CD4-positive, alpha-beta T cell (primary cell): Measurements from ENCODE around the gene FAAH2. TPM values are rescaled to one million over a fixed set of nuclear protein-coding genes. Genes with fewer than 3 reads are reported as not detected.

ENCODE experiments used
- ATAC-seq: fragments of 200-7000 bp; cut with Tn5 transposase; one replicate; pipeline ENCODE4 v1.10.0; 2022; ENCODE audit warnings: mild to moderate bottlenecking; ENCODE audit not compliant: poor library complexity
- CTCF ChIA-PET: fragments of 350-600 bp; sonication (Branson Sonifier 250); formaldehyde crosslinking; loops from one replicate; lab custom pipeline; 2021; ENCODE audit warnings: antibody characterized with exemption, inconsistent platforms; lab: Charles Lee
- POLR2A ChIA-PET: fragments of 350-600 bp; sonication (Branson Sonifier 250); formaldehyde crosslinking; loops from one replicate; lab custom pipeline; 2021; ENCODE audit warnings: antibody characterized with exemption, inconsistent platforms; lab: Charles Lee
- DNase-seq, 14 experiments: peaks; one replicate each; pipeline ENCODE4 v3.0.0-alpha.2; 2013 to 2020; ENCODE audit warnings: mixed read lengths in 2 of 14
- H3K27ac ChIP-seq, 2 donors: one replicate each; pipeline versions ENCODE4 v1.5.1 to v1.7.0; 2013; ENCODE audit warnings: low read length in 2 of 2, low read depth in 1 of 2, mild to moderate bottlenecking in 1 of 2
- H3K27me3 ChIP-seq, 2 experiments: 1 replicate in 1 of 2; 2 replicates in 1 of 2; pipeline versions ENCODE4 v1.6.1 to v1.7.0; 2013; ENCODE audit warnings: low read length in 2 of 2, control low read depth in 1 of 2, mild to moderate bottlenecking in 1 of 2, moderate library complexity in 1 of 2; ENCODE audit not compliant: insufficient read depth in 2 of 2, control insufficient read depth in 1 of 2
- H3K36me3 ChIP-seq: one replicate; pipeline ENCODE4 v1.6.1; 2013; ENCODE audit warnings: low read length, control low read depth; ENCODE audit not compliant: insufficient read depth
- H3K4me1 ChIP-seq: one replicate; pipeline ENCODE4 v1.6.1; 2013; ENCODE audit warnings: low read length, control low read depth; ENCODE audit not compliant: insufficient read depth
- H3K4me3 ChIP-seq: one replicate; pipeline ENCODE4 v1.5.1; 2013; ENCODE audit warnings: mild to moderate bottlenecking, low read length, moderate library complexity
- H3K9me3 ChIP-seq, 2 experiments: 1 replicate in 1 of 2; 2 replicates in 1 of 2; pipeline versions ENCODE4 v1.6.1 to v1.7.0; 2013; ENCODE audit warnings: low read length in 2 of 2, mild to moderate bottlenecking in 2 of 2, control low read depth in 1 of 2, moderate library complexity in 1 of 2; ENCODE audit not compliant: control insufficient read depth in 1 of 2, insufficient read depth in 1 of 2
- H3K27ac Mint-ChIP-seq: one replicate; pipeline ENCODE4 v1.8.0; 2020; ENCODE audit warnings: mixed read lengths
- H3K27me3 Mint-ChIP-seq: one replicate; pipeline ENCODE4 v1.8.0; 2021; ENCODE audit warnings: mixed read lengths
- H3K36me3 Mint-ChIP-seq: one replicate; pipeline ENCODE4 v1.8.0; 2021; ENCODE audit warnings: low read depth, mixed read lengths
- H3K4me1 Mint-ChIP-seq: one replicate; pipeline ENCODE4 v1.8.0; 2021; ENCODE audit warnings: low read depth, mixed read lengths
- H3K4me3 Mint-ChIP-seq: one replicate; pipeline ENCODE4 v1.8.0; 2020; ENCODE audit warnings: mild to moderate bottlenecking, mixed read lengths
- H3K9me3 Mint-ChIP-seq: one replicate; pipeline ENCODE4 v1.8.0; 2020; ENCODE audit warnings: mixed read lengths
- intact Hi-C, 2 experiments: fragments of 100-400 bp; cut with DNase I in 1 of 2; cut with micrococcal nuclease in 1 of 2; formaldehyde crosslinking; loops; one replicate each; pipeline versions ENCODE4 v1.15.1 to v1.9.0; 2023 to 2025; cut with DNase I, micrococcal nuclease
- total RNA-seq, 174 experiments: library from RNA in 2 of 174; stranded (reverse) in 2 of 174; gene quantifications; one replicate each; pipeline ENCODE4 v1.2.3 and lab custom pipeline; 2021 to 2026
- TF ChIP-seq, protein P1 (sequence below): fragments of 200-600 bp; IDR thresholded peaks from one replicate; pipeline ENCODE4 v1.8.0; 2022; ENCODE audit warnings: antibody characterized with exemption, mild to moderate bottlenecking

The FAAH2 gene
- total RNA-seq, 2 experiments from 2014 or later = 5.1 to 7.4 TPM

DNA sequence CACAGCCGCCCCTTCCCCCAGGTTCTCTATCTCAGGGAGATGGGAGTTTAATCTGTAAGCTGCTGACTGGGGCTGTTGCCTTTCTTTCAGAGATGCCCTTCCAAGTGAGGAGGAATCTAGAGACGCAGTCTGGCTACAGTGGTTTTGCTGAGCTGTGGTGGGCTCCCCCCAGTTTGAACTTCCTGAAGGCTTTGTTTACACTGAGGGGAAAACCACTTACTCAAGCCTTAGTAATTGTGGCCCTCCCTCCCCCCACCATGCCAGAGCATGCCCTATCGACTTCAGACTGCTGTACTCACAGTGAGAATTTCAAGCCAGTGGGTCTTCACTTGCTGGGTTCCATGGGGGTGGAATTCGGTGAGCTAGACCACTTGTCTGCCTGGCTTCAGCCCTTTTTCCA, 131.3 kb downstream of the FAAH2 start:
- Mint-ChIP-seq H3K27ac (no peak overlapping the region), H3K9me3 (no peaks in the 10 kb centered on the region), H3K4me3 (no peak overlapping the region), H3K4me1 (no peaks in the 10 kb centered on the region), H3K27me3 (no peaks in the 10 kb centered on the region), H3K36me3 (peaks cover 60% of the 10 kb centered on the region)
- intact Hi-C loops = no loop called here
- no peak for DNase-seq
- Histone ChIP-seq H3K27ac (no peak overlapping the region), H3K4me3 (no peak overlapping the region), H3K27me3 (no peaks in the 10 kb centered on the region), H3K9me3 (peaks cover 0 to 3% of the 10 kb centered on the region in 2 experiments), H3K4me1 (no peaks in the 10 kb centered on the region), H3K36me3 (peaks cover 3% of the 10 kb centered on the region)
- CTCF ChIA-PET = no interaction called here
- POLR2A ChIA-PET = no interaction called here
- no peak for ATAC-seq
- TF ChIP-seq, protein P1, sequence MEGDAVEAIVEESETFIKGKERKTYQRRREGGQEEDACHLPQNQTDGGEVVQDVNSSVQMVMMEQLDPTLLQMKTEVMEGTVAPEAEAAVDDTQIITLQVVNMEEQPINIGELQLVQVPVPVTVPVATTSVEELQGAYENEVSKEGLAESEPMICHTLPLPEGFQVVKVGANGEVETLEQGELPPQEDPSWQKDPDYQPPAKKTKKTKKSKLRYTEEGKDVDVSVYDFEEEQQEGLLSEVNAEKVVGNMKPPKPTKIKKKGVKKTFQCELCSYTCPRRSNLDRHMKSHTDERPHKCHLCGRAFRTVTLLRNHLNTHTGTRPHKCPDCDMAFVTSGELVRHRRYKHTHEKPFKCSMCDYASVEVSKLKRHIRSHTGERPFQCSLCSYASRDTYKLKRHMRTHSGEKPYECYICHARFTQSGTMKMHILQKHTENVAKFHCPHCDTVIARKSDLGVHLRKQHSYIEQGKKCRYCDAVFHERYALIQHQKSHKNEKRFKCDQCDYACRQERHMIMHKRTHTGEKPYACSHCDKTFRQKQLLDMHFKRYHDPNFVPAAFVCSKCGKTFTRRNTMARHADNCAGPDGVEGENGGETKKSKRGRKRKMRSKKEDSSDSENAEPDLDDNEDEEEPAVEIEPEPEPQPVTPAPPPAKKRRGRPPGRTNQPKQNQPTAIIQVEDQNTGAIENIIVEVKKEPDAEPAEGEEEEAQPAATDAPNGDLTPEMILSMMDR = no peak

DNA sequence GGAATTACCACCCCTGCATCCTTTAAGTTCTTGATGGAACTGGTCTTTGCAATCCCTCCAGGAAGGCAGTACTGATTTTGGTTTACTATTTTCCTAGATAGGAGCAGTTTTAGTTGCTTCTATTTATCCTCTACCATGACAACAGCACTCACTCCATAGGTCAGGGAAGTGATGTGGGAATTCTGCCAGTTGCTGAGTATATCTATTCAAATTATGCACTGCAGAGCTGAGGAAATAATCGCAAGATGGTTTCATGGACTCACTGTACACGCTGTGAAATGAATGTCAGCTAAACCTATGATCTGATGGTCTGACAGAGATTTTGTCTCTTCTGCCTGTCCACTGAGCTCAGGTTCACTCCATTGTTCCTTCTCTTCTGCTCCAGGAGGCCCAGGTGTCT, 135.8 kb downstream of the FAAH2 start:
- H3K36me3 Mint-ChIP-seq = peaks cover 27% of the 10 kb centered on the region
- no peaks in the 10 kb centered on the region for H3K9me3 Mint-ChIP-seq
- Histone ChIP-seq H3K9me3 (peaks cover 0 to 3% of the 10 kb centered on the region in 2 experiments), H3K27ac (no peak overlapping the region), H3K4me1 (no peaks in the 10 kb centered on the region), H3K36me3 (peaks cover 3% of the 10 kb centered on the region), H3K4me3 (no peak overlapping the region), H3K27me3 (no peaks in the 10 kb centered on the region)
- ATAC-seq (no peak), DNase-seq (no peak)
- no peaks in the 10 kb centered on the region for H3K4me1 Mint-ChIP-seq
- CTCF ChIA-PET = no interaction called here
- POLR2A ChIA-PET = no interaction called here
- intact Hi-C loops = no loop called here
- no peak overlapping the region for H3K27ac Mint-ChIP-seq
- no peaks in the 10 kb centered on the region for H3K27me3 Mint-ChIP-seq
- TF ChIP-seq, protein P1 = no peak
- H3K4me3 Mint-ChIP-seq = no peak overlapping the region

DNA sequence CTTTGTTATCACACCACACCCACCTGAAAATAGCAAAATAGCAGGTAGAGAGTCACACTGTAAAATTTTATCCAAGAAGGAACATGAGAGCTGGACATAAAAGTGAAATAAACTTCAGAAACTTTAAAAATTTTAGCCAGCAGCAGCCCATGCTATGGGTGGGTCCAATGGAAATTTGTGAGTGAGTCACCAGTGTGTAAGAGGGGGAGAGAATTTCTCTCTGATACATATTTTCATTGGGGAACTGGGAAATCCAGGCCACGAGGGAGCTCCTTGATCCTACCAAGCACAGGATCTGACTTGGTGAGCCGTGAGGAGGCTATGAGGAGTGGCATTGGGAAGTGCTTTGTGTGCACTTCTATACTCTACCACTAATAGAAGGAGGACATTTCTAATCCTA, 136.3 kb downstream of the FAAH2 start:
- Histone ChIP-seq H3K27ac (no peak overlapping the region), H3K4me3 (no peak overlapping the region), H3K9me3 (no peaks in the 10 kb centered on the region), H3K27me3 (no peaks in the 10 kb centered on the region), H3K4me1 (no peaks in the 10 kb centered on the region), H3K36me3 (peaks cover 2% of the 10 kb centered on the region)
- Mint-ChIP-seq H3K36me3 (peaks cover 23% of the 10 kb centered on the region), H3K9me3 (no peaks in the 10 kb centered on the region), H3K27ac (no peak overlapping the region), H3K27me3 (no peaks in the 10 kb centered on the region), H3K4me3 (no peak overlapping the region), H3K4me1 (no peaks in the 10 kb centered on the region)
- DNase-seq (no peak), ATAC-seq (no peak)
- TF ChIP-seq, protein P1 = no peak
- intact Hi-C loops = no loop called here
- CTCF ChIA-PET = no interaction called here
- POLR2A ChIA-PET = no interaction called here
